ENCODE measurements around the gene GTSE1.
A peak's percentile ranks its signal among the peaks of the same experiment; 100 is the strongest.
"Not testable (repeated sequence)": the region's sequence is repeated elsewhere in the genome, so short reads cannot be mapped to it uniquely, and the experiment has no call there.

GTSE1 gene, protein sequence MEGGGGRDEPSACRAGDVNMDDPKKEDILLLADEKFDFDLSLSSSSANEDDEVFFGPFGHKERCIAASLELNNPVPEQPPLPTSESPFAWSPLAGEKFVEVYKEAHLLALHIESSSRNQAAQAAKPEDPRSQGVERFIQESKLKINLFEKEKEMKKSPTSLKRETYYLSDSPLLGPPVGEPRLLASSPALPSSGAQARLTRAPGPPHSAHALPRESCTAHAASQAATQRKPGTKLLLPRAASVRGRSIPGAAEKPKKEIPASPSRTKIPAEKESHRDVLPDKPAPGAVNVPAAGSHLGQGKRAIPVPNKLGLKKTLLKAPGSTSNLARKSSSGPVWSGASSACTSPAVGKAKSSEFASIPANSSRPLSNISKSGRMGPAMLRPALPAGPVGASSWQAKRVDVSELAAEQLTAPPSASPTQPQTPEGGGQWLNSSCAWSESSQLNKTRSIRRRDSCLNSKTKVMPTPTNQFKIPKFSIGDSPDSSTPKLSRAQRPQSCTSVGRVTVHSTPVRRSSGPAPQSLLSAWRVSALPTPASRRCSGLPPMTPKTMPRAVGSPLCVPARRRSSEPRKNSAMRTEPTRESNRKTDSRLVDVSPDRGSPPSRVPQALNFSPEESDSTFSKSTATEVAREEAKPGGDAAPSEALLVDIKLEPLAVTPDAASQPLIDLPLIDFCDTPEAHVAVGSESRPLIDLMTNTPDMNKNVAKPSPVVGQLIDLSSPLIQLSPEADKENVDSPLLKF

DNA sequence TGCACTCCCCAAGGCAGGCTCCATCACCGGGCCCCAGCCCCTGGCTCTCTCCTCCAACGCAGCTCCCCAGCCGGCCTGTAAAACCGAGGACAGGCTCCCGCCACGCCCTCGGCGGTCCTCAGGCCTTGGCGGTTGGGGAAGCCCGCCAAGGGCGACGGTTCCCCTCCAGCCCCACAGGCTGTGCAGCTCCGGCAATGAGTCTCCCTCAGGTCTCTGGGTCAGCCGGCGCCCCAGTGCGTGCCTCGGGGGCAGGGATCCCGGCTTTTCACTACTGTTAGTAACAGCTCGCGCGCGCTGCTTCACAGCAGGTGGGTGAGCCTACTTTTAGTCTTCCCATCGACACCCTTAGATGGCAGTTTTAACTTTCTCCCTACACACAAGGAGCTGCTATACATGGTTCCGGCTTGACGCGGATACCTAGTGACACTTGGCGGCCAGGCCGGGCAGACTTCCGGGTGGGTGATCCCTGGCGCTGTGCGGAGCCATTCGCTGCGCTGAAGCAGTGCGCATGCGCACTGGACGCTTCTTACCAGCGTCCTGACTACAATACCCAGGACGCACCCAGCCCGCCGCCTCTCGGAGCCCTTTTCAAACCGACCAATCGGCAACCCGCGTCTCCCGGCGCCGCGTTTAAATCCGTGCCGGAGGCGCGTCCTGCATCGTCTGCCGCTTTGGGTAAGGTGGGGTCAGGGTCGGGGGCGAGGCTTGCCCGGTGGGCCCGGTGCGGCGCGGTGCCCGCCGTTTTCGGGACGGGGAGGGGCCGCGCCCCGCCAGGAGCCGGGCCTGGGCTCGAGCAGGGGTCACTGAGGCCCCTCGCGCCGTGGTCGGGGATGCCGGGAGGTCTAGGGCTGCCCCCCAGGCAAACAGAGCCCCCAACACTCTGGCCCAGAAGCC lies at the start of gene GTSE1:
Gene GTSE1, plus strand, starts transcription at position 614 of the 894 bp plus-strand sequence. CDS start 531 bp downstream, outside the sequence.
- H3K4me3 Mint-ChIP-seq = peak within 1 kb of the TSS; percentile 92
- peaks cover 35% of the 10 kb centered on the region for H3K36me3 Mint-ChIP-seq (ENCODE audit: low read depth)
- H3K4me1 Mint-ChIP-seq (ENCODE audit: low read depth) = peaks cover 44% of the 10 kb centered on the region
- no peaks in the 10 kb centered on the region for H3K27me3 Mint-ChIP-seq
- H3K9me3 Mint-ChIP-seq = no peaks in the 10 kb centered on the region
- H3K27ac Mint-ChIP-seq = peak within 1 kb of the TSS; percentile 95

DNA sequence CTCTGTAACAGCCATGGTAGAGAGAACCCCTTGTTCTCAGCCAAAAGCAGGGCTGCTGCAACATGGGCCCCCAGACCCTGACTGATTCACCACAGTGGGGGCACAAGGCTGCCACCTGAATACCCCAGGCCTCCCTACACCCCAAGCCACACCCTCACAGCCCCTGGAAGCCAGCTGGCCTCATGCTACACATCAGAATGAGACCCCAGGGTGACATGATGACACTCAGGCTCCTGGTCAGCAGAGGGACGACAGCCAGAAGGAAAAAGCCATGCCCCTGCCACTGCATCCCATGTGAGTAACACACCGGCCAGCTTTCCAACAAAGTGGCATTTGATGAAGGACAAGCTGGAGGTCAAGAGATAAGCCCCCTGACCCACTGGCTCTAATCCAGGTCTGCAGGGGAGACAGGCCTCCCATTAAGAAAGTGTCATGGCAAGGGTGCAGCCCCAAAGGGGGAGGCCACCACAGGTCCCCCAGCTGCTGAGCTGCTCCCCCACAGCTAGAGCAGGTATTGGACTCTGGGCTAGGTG lies 49.2 kb upstream of the GTSE1 start:
- Mint-ChIP-seq H3K36me3 (ENCODE audit: low read depth) (peaks cover 5% of the 10 kb centered on the region), H3K27me3 (no peaks in the 10 kb centered on the region), H3K4me3 (no peak overlapping the region), H3K4me1 (ENCODE audit: low read depth) (peaks cover 25% of the 10 kb centered on the region), H3K9me3 (no peaks in the 10 kb centered on the region), H3K27ac (no peak overlapping the region)

DNA sequence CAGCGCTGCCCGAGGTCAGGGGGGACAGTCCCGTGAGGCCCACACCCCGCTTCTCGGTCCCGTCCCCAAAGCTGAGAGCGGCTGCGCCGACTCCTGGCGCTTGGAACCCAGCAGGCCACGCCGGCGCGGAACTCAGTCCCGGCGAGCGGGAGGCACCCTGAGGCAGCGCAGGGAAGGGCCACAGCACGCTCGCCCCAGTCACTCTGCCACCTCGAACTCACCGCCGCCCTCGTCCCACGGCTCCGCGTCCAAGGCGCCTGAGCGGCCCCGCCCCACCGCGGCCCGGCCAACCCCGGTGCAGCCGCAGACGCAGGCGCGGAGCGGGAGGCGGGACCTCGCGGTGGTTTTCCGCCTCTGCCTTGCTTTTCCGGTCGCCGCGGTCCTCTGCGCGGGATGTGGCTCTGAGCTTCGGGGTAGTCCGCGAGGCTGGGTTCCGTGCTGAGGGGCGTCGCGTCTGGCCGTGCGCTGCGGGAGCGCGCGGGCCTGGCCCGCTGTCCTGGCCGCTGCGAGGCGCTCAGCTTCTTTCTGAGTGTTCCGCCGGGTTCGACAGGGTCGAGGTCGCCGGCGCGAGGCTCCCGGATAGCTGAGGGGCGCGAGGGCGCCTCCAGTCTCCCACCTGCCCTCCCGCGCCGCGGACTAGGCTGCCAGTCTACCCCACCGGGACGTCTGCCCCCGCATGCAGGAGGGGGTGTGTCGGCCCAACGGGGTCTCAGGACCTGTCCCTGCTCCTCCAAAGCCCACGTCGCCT lies 46.5 kb upstream of the GTSE1 start, which contains the start of gene CDPF1:
Gene CDPF1, minus strand, starts transcription at position 259 of the 748 bp plus-strand sequence. CDS start 2,009 bp downstream, outside the sequence.
- H3K4me1 Mint-ChIP-seq (ENCODE audit: low read depth) = peaks cover 36% of the 10 kb centered on the region
- H3K36me3 Mint-ChIP-seq (ENCODE audit: low read depth) = no peaks in the 10 kb centered on the region
- peak within 1 kb of the TSS; percentile 83 for H3K27ac Mint-ChIP-seq
- peak within 1 kb of the TSS; percentile 85 for H3K4me3 Mint-ChIP-seq
- H3K9me3 Mint-ChIP-seq = no peaks in the 10 kb centered on the region
- H3K27me3 Mint-ChIP-seq = no peaks in the 10 kb centered on the region

DNA sequence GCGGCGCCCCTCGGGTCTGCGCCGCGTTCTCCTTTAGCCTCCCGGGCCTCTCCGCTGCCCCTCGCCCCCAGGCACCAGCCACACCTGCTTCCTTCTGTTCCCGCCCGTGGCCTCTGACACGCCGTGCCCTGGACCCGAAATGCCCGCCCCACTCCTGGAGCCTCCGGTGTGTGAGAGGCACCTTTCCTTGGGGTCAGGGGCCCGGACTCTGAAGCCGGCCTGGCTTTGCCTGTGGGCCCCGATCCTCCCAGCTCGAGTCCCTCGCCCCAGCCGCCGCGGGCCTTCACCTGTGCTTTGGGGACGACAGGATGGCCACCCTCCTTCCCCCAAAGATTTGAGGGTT lies 45.9 kb upstream of the GTSE1 start:
- H3K9me3 Mint-ChIP-seq = no peaks in the 10 kb centered on the region
- peak overlapping the region; percentile 83 for H3K27ac Mint-ChIP-seq
- peak overlapping the region; percentile 85 for H3K4me3 Mint-ChIP-seq
- H3K36me3 Mint-ChIP-seq (ENCODE audit: low read depth) = no peaks in the 10 kb centered on the region
- H3K27me3 Mint-ChIP-seq = no peaks in the 10 kb centered on the region
- peaks cover 36% of the 10 kb centered on the region for H3K4me1 Mint-ChIP-seq (ENCODE audit: low read depth)

DNA sequence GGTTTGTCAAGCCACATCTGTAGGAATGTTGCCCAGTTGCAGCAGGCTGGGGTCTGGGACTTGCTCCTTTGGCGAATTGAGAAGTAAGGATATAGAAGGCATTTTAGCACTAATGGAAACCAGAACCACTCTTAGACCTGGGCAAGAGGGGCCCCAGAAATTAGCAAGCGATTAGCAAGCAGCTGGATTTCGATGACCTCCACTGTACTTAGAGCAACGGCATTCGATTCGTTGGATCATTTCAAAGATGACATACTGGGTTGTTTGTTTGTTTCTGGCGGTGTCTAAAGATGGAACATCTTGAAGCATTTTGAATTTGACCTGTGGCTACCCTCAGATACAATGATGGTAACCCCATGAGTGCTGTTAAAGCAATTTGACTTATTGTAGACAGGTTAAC lies 45.4 kb upstream of the GTSE1 start:
- peaks cover 36% of the 10 kb centered on the region for H3K4me1 Mint-ChIP-seq (ENCODE audit: low read depth)
- H3K27ac Mint-ChIP-seq = peak overlapping the region; percentile 83
- H3K36me3 Mint-ChIP-seq (ENCODE audit: low read depth) = no peaks in the 10 kb centered on the region
- H3K27me3 Mint-ChIP-seq = no peaks in the 10 kb centered on the region
- peak overlapping the region; percentile 85 for H3K4me3 Mint-ChIP-seq
- no peaks in the 10 kb centered on the region for H3K9me3 Mint-ChIP-seq

DNA sequence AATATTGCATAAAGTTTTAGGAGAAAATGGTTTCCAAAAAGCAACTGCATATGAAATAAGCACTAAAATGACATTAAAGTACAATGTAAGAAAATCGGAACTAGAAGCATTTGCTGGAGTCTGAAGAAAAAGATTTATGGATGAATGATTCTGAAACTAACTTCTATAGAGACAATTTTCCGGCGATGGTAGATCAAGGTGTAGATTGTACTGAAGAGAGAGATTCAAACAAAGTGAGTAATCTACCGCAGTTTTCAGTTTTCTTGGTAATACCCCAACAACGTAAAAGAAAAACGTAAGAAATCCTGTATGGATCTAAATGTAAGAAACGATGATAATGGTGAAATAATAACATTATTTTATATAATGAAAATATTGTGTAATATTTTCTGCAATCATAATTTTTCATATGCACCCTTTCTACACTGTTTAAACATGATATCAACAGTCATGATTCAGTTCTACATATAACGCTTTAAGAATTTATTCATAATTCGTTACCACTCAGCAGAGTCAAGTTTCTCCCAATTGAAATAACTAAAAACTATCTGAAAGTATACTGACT lies 44.8 kb upstream of the GTSE1 start:
- Mint-ChIP-seq H3K36me3 (ENCODE audit: low read depth) (no peaks in the 10 kb centered on the region), H3K27ac (no peak overlapping the region), H3K9me3 (no peaks in the 10 kb centered on the region), H3K4me3 (peak overlapping the region; percentile 85), H3K27me3 (no peaks in the 10 kb centered on the region), H3K4me1 (ENCODE audit: low read depth) (peaks cover 36% of the 10 kb centered on the region)

DNA sequence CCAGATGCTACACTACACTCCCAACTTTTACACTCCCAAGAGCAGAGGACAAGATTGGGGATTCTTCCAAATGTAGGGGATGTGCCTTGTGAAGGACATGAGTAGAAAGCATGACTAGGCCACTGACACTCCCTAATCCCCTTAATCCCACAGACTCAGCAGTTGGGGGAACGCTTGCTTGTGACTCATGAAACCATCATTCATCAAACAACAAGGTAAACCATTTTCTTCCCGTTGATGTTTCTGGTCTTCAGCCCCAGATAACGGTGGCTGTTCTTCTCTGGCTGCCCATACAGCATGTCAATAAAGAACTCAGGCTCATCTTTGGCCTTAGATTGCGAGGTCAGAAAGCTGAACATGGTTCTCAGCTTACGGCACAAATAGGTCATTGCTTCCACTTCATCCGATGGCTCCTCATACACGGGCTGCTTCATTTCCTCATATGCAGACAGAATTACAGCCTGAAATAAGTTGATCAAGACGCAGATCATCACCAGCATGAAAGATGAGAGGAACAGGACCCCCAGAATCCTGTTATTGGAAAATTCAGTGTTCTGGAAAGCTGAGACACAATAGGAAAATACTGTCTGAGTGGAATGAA lies 40.2 kb upstream of the GTSE1 start:
- no peaks in the 10 kb centered on the region for H3K36me3 Mint-ChIP-seq (ENCODE audit: low read depth)
- H3K27me3 Mint-ChIP-seq = peaks cover 28% of the 10 kb centered on the region
- no peaks in the 10 kb centered on the region for H3K9me3 Mint-ChIP-seq

DNA sequence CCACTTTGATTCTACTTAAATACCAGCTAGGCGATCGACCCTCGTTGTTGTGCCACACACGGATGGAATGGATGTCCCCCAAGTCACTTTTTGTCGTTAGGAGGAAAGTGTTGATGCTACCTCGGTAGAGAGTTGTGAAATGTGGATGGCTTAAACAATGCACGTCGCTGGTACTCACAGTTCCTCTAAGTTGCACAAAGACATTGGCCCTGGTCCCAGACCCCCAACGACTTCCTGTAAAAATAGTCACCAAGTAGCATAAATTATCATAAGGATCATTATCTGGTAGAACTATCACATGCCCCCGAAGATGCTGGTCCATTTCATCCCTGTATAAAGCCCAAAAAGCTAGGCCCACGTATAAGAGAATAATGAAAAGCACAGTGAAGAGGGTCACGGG lies 37.3 kb upstream of the GTSE1 start:
- peaks cover 48% of the 10 kb centered on the region for H3K27me3 Mint-ChIP-seq
- no peak overlapping the region for H3K4me3 Mint-ChIP-seq
- H3K9me3 Mint-ChIP-seq = no peaks in the 10 kb centered on the region
- H3K27ac Mint-ChIP-seq = no peak overlapping the region
- H3K36me3 Mint-ChIP-seq (ENCODE audit: low read depth) = no peaks in the 10 kb centered on the region
- H3K4me1 Mint-ChIP-seq (ENCODE audit: low read depth) = peaks cover 3% of the 10 kb centered on the region

More for the DNA sequence above, 40.2 kb upstream of the GTSE1 start:
- H3K4me3 Mint-ChIP-seq = no peak overlapping the region
- H3K4me1 Mint-ChIP-seq (ENCODE audit: low read depth) = peaks cover 21% of the 10 kb centered on the region
- H3K27ac Mint-ChIP-seq = no peak overlapping the region

DNA sequence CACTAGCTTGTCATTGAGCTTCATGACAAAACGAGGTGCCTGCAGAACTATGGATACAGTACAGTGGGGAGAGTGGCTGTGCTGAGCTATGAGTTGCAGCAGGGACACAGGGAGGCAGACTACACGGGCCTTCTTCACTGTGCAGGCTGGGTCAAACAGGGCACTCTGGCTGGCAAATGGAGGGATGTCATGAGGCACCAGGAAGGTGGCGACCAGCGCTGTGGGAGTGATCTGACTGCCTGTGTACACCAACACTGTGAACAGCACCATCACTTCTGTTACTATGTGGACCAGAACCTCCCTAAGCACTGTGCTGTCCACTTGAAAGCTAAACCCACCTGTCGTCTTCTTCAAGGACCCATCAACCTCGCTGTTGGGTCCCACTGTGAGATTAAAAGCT lies 36.6 kb upstream of the GTSE1 start:
- no peak overlapping the region for H3K4me3 Mint-ChIP-seq
- H3K36me3 Mint-ChIP-seq (ENCODE audit: low read depth) = no peaks in the 10 kb centered on the region
- H3K4me1 Mint-ChIP-seq (ENCODE audit: low read depth) = no peaks in the 10 kb centered on the region
- no peak overlapping the region for H3K27ac Mint-ChIP-seq
- peaks cover 48% of the 10 kb centered on the region for H3K27me3 Mint-ChIP-seq
- no peaks in the 10 kb centered on the region for H3K9me3 Mint-ChIP-seq

DNA sequence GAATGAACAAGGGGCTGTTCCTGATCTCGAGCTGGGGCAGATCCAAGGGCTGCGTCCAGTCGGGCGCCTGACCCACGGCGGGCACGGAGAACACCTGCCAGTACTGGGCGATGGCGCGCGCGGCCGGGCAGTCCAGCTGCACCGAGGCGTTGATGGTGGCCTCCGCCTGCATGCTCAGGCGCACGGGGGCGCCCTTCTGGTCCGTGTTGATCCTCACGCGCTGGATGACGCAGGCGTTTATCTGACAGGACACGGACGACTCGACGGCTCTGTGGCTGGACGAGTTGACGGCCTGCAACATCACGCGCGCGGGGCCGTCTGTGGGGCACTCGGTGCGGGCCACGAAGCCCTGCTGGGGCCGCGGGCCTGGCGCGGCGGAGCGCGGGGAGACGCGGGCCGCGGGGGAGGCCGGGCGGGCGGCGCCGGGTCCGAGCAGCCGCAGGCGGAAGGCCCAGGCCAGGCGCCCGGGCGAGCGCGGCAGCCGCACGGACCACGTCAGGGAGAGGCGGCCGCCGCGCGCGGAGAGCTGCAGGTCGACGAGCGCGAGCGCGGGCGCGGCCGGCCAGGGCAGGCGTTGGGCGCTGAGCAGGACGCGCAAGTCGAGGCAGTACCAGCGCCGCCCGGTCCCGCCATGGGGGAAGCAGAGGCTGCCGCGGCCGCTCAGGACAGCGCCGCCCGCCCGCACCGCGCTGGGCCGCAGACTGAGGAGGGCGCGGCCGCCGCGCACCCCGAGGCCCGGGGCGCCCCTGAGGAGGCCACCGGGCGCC lies 34.0 kb upstream of the GTSE1 start:
- H3K27ac Mint-ChIP-seq = no peak overlapping the region
- H3K4me1 Mint-ChIP-seq (ENCODE audit: low read depth) = peaks cover 6% of the 10 kb centered on the region
- H3K4me3 Mint-ChIP-seq = no peak overlapping the region
- H3K27me3 Mint-ChIP-seq = peaks cover 65% of the 10 kb centered on the region
- no peaks in the 10 kb centered on the region for H3K36me3 Mint-ChIP-seq (ENCODE audit: low read depth)
- H3K9me3 Mint-ChIP-seq = peaks cover 5% of the 10 kb centered on the region

DNA sequence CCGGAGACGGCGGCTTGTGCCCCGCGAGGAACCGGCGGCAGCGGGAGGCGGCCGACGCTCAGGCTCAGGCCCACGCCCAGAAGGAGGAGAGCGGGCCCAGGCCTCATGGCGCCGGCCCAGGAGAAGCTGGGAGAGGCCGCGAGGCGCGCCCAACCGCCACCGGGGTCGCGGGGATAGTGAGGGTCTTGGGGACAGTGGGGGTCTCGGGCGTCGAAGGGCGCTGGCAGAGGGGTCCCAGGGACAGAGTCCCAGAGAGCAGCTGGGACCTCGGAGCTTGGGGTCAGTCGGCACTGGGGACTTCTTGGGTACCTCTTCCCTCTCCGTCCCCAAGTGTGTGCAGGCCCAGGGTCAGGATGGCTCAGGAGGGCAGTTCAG lies 33.5 kb upstream of the GTSE1 start, which contains the start of gene PKDREJ:
Gene PKDREJ, minus strand, starts transcription at position 128 of the 375 bp plus-strand sequence. Its CDS starts 21 bp downstream, at position 107.
- no peak within 1 kb of the TSS for H3K27ac Mint-ChIP-seq
- peaks cover 65% of the 10 kb centered on the region for H3K27me3 Mint-ChIP-seq
- peak within 1 kb of the TSS; percentile 50 for H3K4me3 Mint-ChIP-seq
- peaks cover 8% of the 10 kb centered on the region for H3K4me1 Mint-ChIP-seq (ENCODE audit: low read depth)
- peaks cover 5% of the 10 kb centered on the region for H3K9me3 Mint-ChIP-seq
- H3K36me3 Mint-ChIP-seq (ENCODE audit: low read depth) = no peaks in the 10 kb centered on the region

DNA sequence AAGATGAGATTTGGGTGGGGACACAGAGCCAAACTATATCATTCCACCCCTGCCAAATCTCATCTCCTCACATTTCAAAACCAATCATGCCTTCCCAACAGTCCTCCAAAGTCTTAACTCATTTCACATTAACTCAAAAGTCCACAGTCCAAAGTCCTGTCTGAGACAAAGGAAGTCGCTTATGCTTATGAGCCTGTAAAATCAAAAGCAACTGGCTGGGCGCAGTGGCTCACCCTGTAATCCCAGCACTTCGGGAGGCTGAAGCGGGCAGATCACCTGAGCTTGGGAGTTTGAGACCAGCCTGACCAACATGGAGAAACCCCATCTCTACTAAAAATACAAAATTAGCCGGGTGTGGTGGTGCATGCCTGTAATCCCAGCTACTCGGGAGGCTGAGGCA lies 32.1 kb upstream of the GTSE1 start:
- H3K4me1 Mint-ChIP-seq (ENCODE audit: low read depth) = peaks cover 11% of the 10 kb centered on the region
- peaks cover 54% of the 10 kb centered on the region for H3K27me3 Mint-ChIP-seq
- H3K36me3 Mint-ChIP-seq (ENCODE audit: low read depth); H3K9me3 Mint-ChIP-seq; H3K4me3 Mint-ChIP-seq; H3K27ac Mint-ChIP-seq: not testable (repeated sequence)

DNA sequence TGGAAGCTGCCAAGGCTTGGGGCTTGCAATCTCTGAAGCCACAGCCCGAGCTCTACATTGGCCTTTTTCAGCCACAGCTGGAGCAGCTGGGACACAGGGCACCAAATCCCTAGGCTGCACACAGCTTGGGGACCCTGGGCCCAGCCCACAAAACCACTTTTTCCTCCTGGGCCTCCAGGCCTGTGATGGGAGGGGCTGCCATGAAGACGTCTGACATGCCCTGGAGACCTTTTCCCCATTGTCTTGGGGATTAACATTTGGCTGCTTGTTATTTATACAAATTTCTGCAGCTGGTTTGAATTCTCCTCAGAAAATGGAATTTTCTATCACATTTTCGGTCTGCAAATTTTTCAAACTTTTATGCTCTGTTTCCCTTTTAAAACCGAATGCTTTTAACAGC lies 31.0 kb upstream of the GTSE1 start:
- H3K27me3 Mint-ChIP-seq = peaks cover 45% of the 10 kb centered on the region

More for the DNA sequence above, 31.0 kb upstream of the GTSE1 start:
- not testable (repeated sequence) for H3K27ac Mint-ChIP-seq; H3K36me3 Mint-ChIP-seq (ENCODE audit: low read depth); H3K4me3 Mint-ChIP-seq; H3K9me3 Mint-ChIP-seq
- H3K4me1 Mint-ChIP-seq (ENCODE audit: low read depth) = peaks cover 11% of the 10 kb centered on the region

All from stimulated activated naive CD8-positive, alpha-beta T cell treated with anti-CD3 and anti-CD28 coated beads, Interleukin-15, Interleukin-2, amounts not matched to agents 100 ng/mL and 50 ng/mL, for 24 hours (primary cell).